ENCODE results near the gene NKAIN2. TPM values are rescaled to one million over a fixed set of nuclear protein-coding genes. Genes with fewer than 3 reads are reported as not detected.

The NKAIN2 gene
- total RNA-seq, 1 experiment from 2014 or later: not detected

DNA sequence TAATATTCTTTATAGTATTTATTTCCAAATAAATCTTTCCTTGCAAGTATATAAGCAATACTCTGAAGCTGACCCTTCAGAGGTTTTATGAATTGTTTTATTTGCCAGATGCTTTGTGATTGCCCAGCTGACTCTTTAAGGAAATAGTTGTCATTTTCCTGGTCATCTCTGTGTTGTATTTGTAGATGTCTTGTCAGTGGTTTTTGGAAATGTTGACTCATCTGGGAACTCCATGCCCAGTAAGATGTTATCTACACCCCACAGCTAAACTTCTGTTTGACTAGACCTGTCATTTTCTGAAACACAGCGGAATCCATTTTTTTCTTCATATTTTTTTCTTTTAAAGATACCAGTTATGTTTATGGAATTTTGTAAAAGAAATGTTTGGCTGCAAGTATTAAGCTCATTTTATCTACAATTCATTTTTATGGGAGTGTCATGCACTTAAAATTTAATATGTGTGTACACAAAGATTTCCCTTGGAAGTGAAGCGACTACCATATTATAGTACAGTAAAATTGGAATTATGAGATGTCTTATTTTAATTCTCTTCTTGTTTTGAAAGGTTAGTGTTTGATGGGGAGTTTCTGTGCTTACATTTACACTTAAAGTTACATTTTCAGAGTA lies 491.0 kb downstream of the NKAIN2 start:
- H3K9me3 ChIP-seq (ENCODE audit: control insufficient read depth in 1 of 2, insufficient read depth in 1 of 2, low read depth in 1 of 2, low read length in 2 of 2): no peaks in the 10 kb centered on the region
- H3K36me3 ChIP-seq (ENCODE audit: control insufficient read depth in 1 of 2, insufficient read depth in 2 of 2, low read length in 2 of 2): no peaks in the 10 kb centered on the region
- no peak overlapping the region for H3K4me3 ChIP-seq (replicated peaks in 1 of 2; ENCODE audit: low read depth in 1 of 2, low read length in 2 of 2)
- H3K79me2 ChIP-seq (ENCODE audit: insufficient read depth, low read length): no peaks in the 10 kb centered on the region
- ChIA-PET POLR2A (no interaction called here), RAD21 (ENCODE audit: low non-redundant PET in 1 of 2, low total read pairs in 2 of 2, uncharacterized antibody in 2 of 2, unreplicated experiment in 2 of 2) (no interaction called here), CTCF (no interaction called here)
- DNase-seq (ENCODE audit: low read depth, low spot score): no peak
- H2AFZ ChIP-seq (ENCODE audit: low read depth, low read length, poor library complexity, severe bottlenecking): no peak overlapping the region
- no peak overlapping the region for H3K4me2 ChIP-seq (ENCODE audit: low read length)
- H3K9me2 ChIP-seq (ENCODE audit: insufficient read depth): no peaks in the 10 kb centered on the region
- no TSS peak for BruUV-seq (replicated peaks)
- no peaks in the 10 kb centered on the region for H4K20me1 ChIP-seq (ENCODE audit: insufficient read depth)
- H3K27ac ChIP-seq (ENCODE audit: low read depth, low read length): no peak overlapping the region
- intact Hi-C loops (cut with micrococcal nuclease): no loop called here
- H3K4me1 ChIP-seq (ENCODE audit: control insufficient read depth in 1 of 2, insufficient read depth in 2 of 2, low read length in 2 of 2): no peaks in the 10 kb centered on the region
- TF ChIP-seq ZNF274 (IDR thresholded peaks at IDR 0.05; ENCODE audit: low read depth, low read length): no peak
- TF ChIP-seq, protein P1, sequence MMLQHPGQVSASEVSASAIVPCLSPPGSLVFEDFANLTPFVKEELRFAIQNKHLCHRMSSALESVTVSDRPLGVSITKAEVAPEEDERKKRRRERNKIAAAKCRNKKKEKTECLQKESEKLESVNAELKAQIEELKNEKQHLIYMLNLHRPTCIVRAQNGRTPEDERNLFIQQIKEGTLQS (IDR thresholded peaks at IDR 0.05): no peak
- no peak for TF ChIP-seq SP1 (IDR thresholded peaks at IDR 0.05; ENCODE audit: low read depth)
- TF ChIP-seq SIN3A (IDR thresholded peaks at IDR 0.05; ENCODE audit: low read depth): no peak
- no peak for TF ChIP-seq CEBPB (IDR thresholded peaks at IDR 0.05; ENCODE audit: low read depth)
- no peak for TF ChIP-seq ELF1 (IDR thresholded peaks at IDR 0.05; ENCODE audit: borderline replicate concordance, low read depth)
- TF ChIP-seq EZH2phosphoT487 (IDR thresholded peaks at IDR 0.05; ENCODE audit: borderline replicate concordance): no peak
- no peak for TF ChIP-seq EGR1 (IDR thresholded peaks at IDR 0.05; ENCODE audit: low read depth)
- TF ChIP-seq YY1 (IDR thresholded peaks at IDR 0.05; ENCODE audit: extremely low read depth, insufficient replicate concordance, low read depth, low read length): no peak
- TF ChIP-seq, protein P2, sequence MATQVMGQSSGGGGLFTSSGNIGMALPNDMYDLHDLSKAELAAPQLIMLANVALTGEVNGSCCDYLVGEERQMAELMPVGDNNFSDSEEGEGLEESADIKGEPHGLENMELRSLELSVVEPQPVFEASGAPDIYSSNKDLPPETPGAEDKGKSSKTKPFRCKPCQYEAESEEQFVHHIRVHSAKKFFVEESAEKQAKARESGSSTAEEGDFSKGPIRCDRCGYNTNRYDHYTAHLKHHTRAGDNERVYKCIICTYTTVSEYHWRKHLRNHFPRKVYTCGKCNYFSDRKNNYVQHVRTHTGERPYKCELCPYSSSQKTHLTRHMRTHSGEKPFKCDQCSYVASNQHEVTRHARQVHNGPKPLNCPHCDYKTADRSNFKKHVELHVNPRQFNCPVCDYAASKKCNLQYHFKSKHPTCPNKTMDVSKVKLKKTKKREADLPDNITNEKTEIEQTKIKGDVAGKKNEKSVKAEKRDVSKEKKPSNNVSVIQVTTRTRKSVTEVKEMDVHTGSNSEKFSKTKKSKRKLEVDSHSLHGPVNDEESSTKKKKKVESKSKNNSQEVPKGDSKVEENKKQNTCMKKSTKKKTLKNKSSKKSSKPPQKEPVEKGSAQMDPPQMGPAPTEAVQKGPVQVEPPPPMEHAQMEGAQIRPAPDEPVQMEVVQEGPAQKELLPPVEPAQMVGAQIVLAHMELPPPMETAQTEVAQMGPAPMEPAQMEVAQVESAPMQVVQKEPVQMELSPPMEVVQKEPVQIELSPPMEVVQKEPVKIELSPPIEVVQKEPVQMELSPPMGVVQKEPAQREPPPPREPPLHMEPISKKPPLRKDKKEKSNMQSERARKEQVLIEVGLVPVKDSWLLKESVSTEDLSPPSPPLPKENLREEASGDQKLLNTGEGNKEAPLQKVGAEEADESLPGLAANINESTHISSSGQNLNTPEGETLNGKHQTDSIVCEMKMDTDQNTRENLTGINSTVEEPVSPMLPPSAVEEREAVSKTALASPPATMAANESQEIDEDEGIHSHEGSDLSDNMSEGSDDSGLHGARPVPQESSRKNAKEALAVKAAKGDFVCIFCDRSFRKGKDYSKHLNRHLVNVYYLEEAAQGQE (IDR thresholded peaks at IDR 0.05; ENCODE audit: low read depth): no peak
- H3K27me3 ChIP-seq (ENCODE audit: insufficient read depth, low read length): peaks cover 9% of the 10 kb centered on the region; the same call in 1 of the 2 replicates
- ATAC-seq: no peak
- no peak overlapping the region for H3K9ac ChIP-seq (ENCODE audit: low read length)
